ENCODE data around the gene CLEC2D.
"Not testable (repeated sequence)": the region's sequence is repeated elsewhere in the genome, so short reads cannot be mapped to it uniquely, and the experiment has no call there.

The CLEC2D gene

GRCh38 chr12:9636150-9636850, 33.2 kb upstream of the CLEC2D start:
- no peak for TF ChIP-seq CTCF (IDR thresholded peaks at IDR 0.05; ENCODE audit: low read depth, low read length)
- no peak for DNase-seq (ENCODE audit: extremely low read depth, low read depth)

GRCh38 chr12:9636851-9637206, 32.7 kb upstream of the CLEC2D start:
- DNase-seq (ENCODE audit: extremely low read depth, low read depth): no peak
- no peak for TF ChIP-seq CTCF (IDR thresholded peaks at IDR 0.05; ENCODE audit: low read depth, low read length)

GRCh38 chr12:9640024-9640423, 29.5 kb upstream of the CLEC2D start:
- no peak for TF ChIP-seq CTCF (IDR thresholded peaks at IDR 0.05; ENCODE audit: low read depth, low read length)
- DNase-seq (ENCODE audit: extremely low read depth, low read depth): no peak

GRCh38 chr12:9642606-9643265, 26.8 kb upstream of the CLEC2D start:
- TF ChIP-seq CTCF (IDR thresholded peaks at IDR 0.05; ENCODE audit: low read depth, low read length): no peak
- no peak for DNase-seq (ENCODE audit: extremely low read depth, low read depth)

GRCh38 chr12:9643266-9643660, 26.2 kb upstream of the CLEC2D start:
- TF ChIP-seq CTCF (IDR thresholded peaks at IDR 0.05; ENCODE audit: low read depth, low read length): no peak
- no peak for DNase-seq (ENCODE audit: extremely low read depth, low read depth)

- not testable (repeated sequence) for DNase-seq (ENCODE audit: extremely low read depth, low read depth)
Measured at GRCh38 chr12:9644985-9645551, 24.4 kb upstream of the CLEC2D start.

- no peak for TF ChIP-seq CTCF (IDR thresholded peaks at IDR 0.05; ENCODE audit: low read depth, low read length)
- no peak for DNase-seq (ENCODE audit: extremely low read depth, low read depth)
Measured at GRCh38 chr12:9646794-9647781, 22.4 kb upstream of the CLEC2D start.
